WTC11 (cell line): ENCODE results near the gene RTBDN. TPM values are rescaled to one million over a fixed set of nuclear protein-coding genes. Genes with fewer than 3 reads are reported as not detected.
A peak's percentile ranks its signal among the peaks of the same experiment; 100 is the strongest.

Experiments
- AR ChIP-seq: fragments of 250-450 bp; sonication (Bioruptor Pico); IDR thresholded peaks from 2 replicates; pipeline ENCODE4 v1.9.0; 2021; ENCODE audit warnings: mild to moderate bottlenecking
- ATF1 ChIP-seq: sonication (generic); formaldehyde crosslinking; IDR thresholded peaks from 2 replicates; pipeline ENCODE4 v1.8.1; 2023; ENCODE audit warnings: mild to moderate bottlenecking, moderate library complexity, missing genetic modification reagents
- ATF6 ChIP-seq: sonication (generic); formaldehyde crosslinking; IDR thresholded peaks from 2 replicates; pipeline ENCODE4 v1.8.1; 2023; ENCODE audit warnings: mild to moderate bottlenecking, missing genetic modification reagents
- CREB1 ChIP-seq: sonication (generic); formaldehyde crosslinking; IDR thresholded peaks from 2 replicates; pipeline ENCODE4 v1.8.0; 2023; ENCODE audit warnings: mild to moderate bottlenecking, missing genetic modification reagents
- E2F4 ChIP-seq: sonication (generic); formaldehyde crosslinking; IDR thresholded peaks from 2 replicates; pipeline ENCODE4 v1.8.1; 2022; ENCODE audit warnings: low read depth, mild to moderate bottlenecking, moderate library complexity, missing genetic modification reagents, borderline replicate concordance
- ESRRA ChIP-seq: sonication (generic); formaldehyde crosslinking; IDR thresholded peaks from 2 replicates; pipeline ENCODE4 v1.8.1; 2022; ENCODE audit warnings: mild to moderate bottlenecking, missing genetic modification reagents, borderline replicate concordance
- ETV6 ChIP-seq: sonication (generic); formaldehyde crosslinking; IDR thresholded peaks from 2 replicates; pipeline ENCODE4 v1.8.1; 2022; ENCODE audit warnings: mild to moderate bottlenecking, missing genetic modification reagents
- FOXK1 ChIP-seq: sonication (generic); formaldehyde crosslinking; IDR thresholded peaks from 2 replicates; pipeline ENCODE4 v1.8.0; 2022; ENCODE audit warnings: mild to moderate bottlenecking, moderate library complexity, missing genetic modification reagents
- FOXP4 ChIP-seq: sonication (generic); formaldehyde crosslinking; IDR thresholded peaks from 2 replicates; pipeline ENCODE4 v1.8.0; 2022; ENCODE audit warnings: mild to moderate bottlenecking, missing genetic modification reagents
- GABPB1 ChIP-seq: sonication (generic); formaldehyde crosslinking; IDR thresholded peaks from 2 replicates; pipeline ENCODE4 v1.8.1; 2023; ENCODE audit warnings: mild to moderate bottlenecking, missing genetic modification reagents
- GTF2I ChIP-seq: fragments of 250-450 bp; sonication (Bioruptor Pico); conservative IDR thresholded peaks from 2 replicates; pipeline ENCODE4 v1.4.0; 2021; ENCODE audit warnings: mild to moderate bottlenecking
- HMGXB4 ChIP-seq: sonication (generic); formaldehyde crosslinking; IDR thresholded peaks from 2 replicates; pipeline ENCODE4 v1.8.1; 2023; ENCODE audit warnings: mild to moderate bottlenecking, moderate library complexity, missing genetic modification reagents
- MAX ChIP-seq: sonication (generic); formaldehyde crosslinking; IDR thresholded peaks from 2 replicates; pipeline ENCODE4 v1.8.0; 2022; ENCODE audit warnings: mild to moderate bottlenecking, missing genetic modification reagents
- NFATC4 ChIP-seq: fragments of 250-450 bp; sonication (Bioruptor Pico); IDR thresholded peaks from 2 replicates; pipeline ENCODE4 v1.9.0; 2021; ENCODE audit warnings: mild to moderate bottlenecking
- NFE2L1 ChIP-seq: sonication (generic); formaldehyde crosslinking; IDR thresholded peaks from 2 replicates; pipeline ENCODE4 v1.8.1; 2023; ENCODE audit warnings: missing genetic modification reagents
- NR2C2 ChIP-seq: sonication (generic); formaldehyde crosslinking; IDR thresholded peaks from 2 replicates; pipeline ENCODE4 v1.8.0; 2022; ENCODE audit warnings: mild to moderate bottlenecking, missing genetic modification reagents
- OVOL2 ChIP-seq: fragments of 250-450 bp; sonication (Bioruptor Pico); IDR thresholded peaks from 2 replicates; pipeline ENCODE4 v1.9.0; 2021; ENCODE audit warnings: mild to moderate bottlenecking, borderline replicate concordance
- PREB ChIP-seq: sonication (generic); formaldehyde crosslinking; IDR thresholded peaks from 2 replicates; pipeline ENCODE4 v1.8.1; 2022; ENCODE audit warnings: mild to moderate bottlenecking, missing genetic modification reagents, moderate library complexity, borderline replicate concordance
- RELA ChIP-seq: sonication (generic); formaldehyde crosslinking; IDR thresholded peaks from 2 replicates; pipeline ENCODE4 v1.8.1; 2022; ENCODE audit warnings: missing genetic modification reagents, mild to moderate bottlenecking, borderline replicate concordance
- SOX15 ChIP-seq: fragments of 250-450 bp; sonication (Bioruptor Pico); IDR thresholded peaks from 2 replicates; pipeline ENCODE4 v1.9.0; 2021; ENCODE audit warnings: mild to moderate bottlenecking
- SP1 ChIP-seq: sonication (generic); formaldehyde crosslinking; conservative IDR thresholded peaks from 2 replicates; pipeline ENCODE4 v1.8.1; 2022; ENCODE audit warnings: missing genetic modification reagents
- TEAD1 ChIP-seq: sonication (generic); formaldehyde crosslinking; IDR thresholded peaks from 2 replicates; pipeline ENCODE4 v1.8.0; 2022; ENCODE audit warnings: mild to moderate bottlenecking, missing genetic modification reagents
- TEAD4 ChIP-seq: sonication (generic); formaldehyde crosslinking; IDR thresholded peaks from 2 replicates; pipeline ENCODE4 v1.8.0; 2022; ENCODE audit warnings: mild to moderate bottlenecking, missing genetic modification reagents
- USF1 ChIP-seq: sonication (generic); formaldehyde crosslinking; IDR thresholded peaks from 2 replicates; pipeline ENCODE4 v1.8.0; 2022; ENCODE audit warnings: mild to moderate bottlenecking, missing genetic modification reagents
- ZNF138 ChIP-seq: sonication (generic); formaldehyde crosslinking; conservative IDR thresholded peaks from 2 replicates; pipeline ENCODE4 v1.8.1; 2022; ENCODE audit warnings: mild to moderate bottlenecking, moderate library complexity, missing genetic modification reagents
- ZNF232 ChIP-seq: sonication (generic); formaldehyde crosslinking; IDR thresholded peaks from 2 replicates; pipeline ENCODE4 v1.8.0; 2022; ENCODE audit warnings: mild to moderate bottlenecking, missing genetic modification reagents
- ZNF317 ChIP-seq: sonication (generic); formaldehyde crosslinking; IDR thresholded peaks from 2 replicates; pipeline ENCODE4 v1.8.1; 2023; ENCODE audit warnings: low read depth, mild to moderate bottlenecking, moderate library complexity, missing genetic modification reagents, borderline replicate concordance
- total RNA-seq: library from RNA; stranded (reverse); gene quantifications from 3 replicates; pipeline ENCODE4 v1.2.3, GENCODE V29; 2021

The RTBDN gene
- total RNA-seq, 1 experiment from 2014 or later: 2.4 TPM

- TF ChIP-seq ZNF232 (CRISPR knock-in tag) (no peak), ESRRA (CRISPR knock-in tag) (no peak), AR (CRISPR knock-in tag) (no peak), CREB1 (CRISPR knock-in tag) (no peak), USF1 (peak; percentile 33; the same call in 1 of the 2 replicates), FOXK1 (no peak), SOX15 (CRISPR knock-in tag) (no peak), TEAD4 (no peak), GTF2I (CRISPR knock-in tag) (no peak), ATF6 (no peak), PREB (CRISPR knock-in tag) (no peak), TEAD1 (CRISPR knock-in tag) (peak; percentile 84), ATF1 (CRISPR knock-in tag) (no peak), NR2C2 (CRISPR knock-in tag) (no peak), HMGXB4 (CRISPR knock-in tag) (peak; percentile 85; the same call in 1 of the 2 replicates), GABPB1 (CRISPR knock-in tag) (no peak), E2F4 (CRISPR knock-in tag) (no peak), ZNF317 (CRISPR knock-in tag) (0 out of 2 replicates have a peak, but pooled peaks have one; percentile 46), MAX (peak; percentile 95), SP1 (CRISPR knock-in tag) (peak; percentile 88), FOXP4 (CRISPR knock-in tag) (peak; percentile 55; the same call in 1 of the 2 replicates), ZNF138 (no peak; the same call in 1 of the 2 replicates), NFE2L1 (CRISPR knock-in tag) (no peak), NFATC4 (CRISPR knock-in tag) (no peak), RELA (no peak), OVOL2 (CRISPR knock-in tag) (no peak), ETV6 (peak; percentile 67; the same call in 1 of the 2 replicates)
Measured at GRCh38 chr19:12825254-12826131, 8.9 kb downstream of the RTBDN start (continued).
